Amygdala (tissue), 56 donors: ENCODE results near the gene DAPK2.
A peak's percentile ranks its signal among the peaks of the same experiment; 100 is the strongest.

Source experiments
- DNase-seq, 56 donors: peaks; one replicate each; lab custom pipeline; 2025; lab: John Stamatoyannopoulos, UW

DAPK2 gene

GRCh38 chr15:63922261-63922904 lies 123.9 kb downstream of the DAPK2 start:
- DNase-seq = peak in 6 of 56 donors; percentile 3 to 50 (median 18)

- DNase-seq = no peak
These were observed 125.6 kb downstream of the DAPK2 start for GRCh38 chr15:63920504-63921175.

- no peak for DNase-seq
These were observed 127.4 kb downstream of the DAPK2 start for GRCh38 chr15:63918901-63919348.

- DNase-seq = no peak
These were observed 128.0 kb downstream of the DAPK2 start for GRCh38 chr15:63918317-63918672.

GRCh38 chr15:63917588-63918316 lies 128.5 kb downstream of the DAPK2 start:
- no peak for DNase-seq

- DNase-seq = peak in 5 of 56 donors; percentile 4 to 37 (median 12)
These were observed 130.2 kb downstream of the DAPK2 start for GRCh38 chr15:63915873-63916771.

GRCh38 chr15:63915209-63915872 lies 130.9 kb downstream of the DAPK2 start:
- DNase-seq = no peak

GRCh38 chr15:63913786-63914315 lies 132.4 kb downstream of the DAPK2 start:
- DNase-seq = no peak

- no peak for DNase-seq
These were observed 132.9 kb downstream of the DAPK2 start for GRCh38 chr15:63913336-63913735.

GRCh38 chr15:63912061-63912615 lies 134.1 kb downstream of the DAPK2 start:
- no peak for DNase-seq

GRCh38 chr15:63911160-63911559 lies 135.1 kb downstream of the DAPK2 start:
- DNase-seq = no peak

GRCh38 chr15:63909819-63910437 lies 136.4 kb downstream of the DAPK2 start:
- no peak for DNase-seq

- DNase-seq = no peak
These were observed 137.3 kb downstream of the DAPK2 start for GRCh38 chr15:63908991-63909390.

- no peak for DNase-seq
These were observed 138.0 kb downstream of the DAPK2 start for GRCh38 chr15:63908281-63908680.

GRCh38 chr15:63907521-63907920 lies 138.8 kb downstream of the DAPK2 start:
- DNase-seq = no peak

GRCh38 chr15:63906266-63906584 lies 140.1 kb downstream of the DAPK2 start:
- no peak for DNase-seq

- no peak for DNase-seq
These were observed 140.6 kb downstream of the DAPK2 start for GRCh38 chr15:63905558-63906265.

GRCh38 chr15:63905131-63905530 lies 141.2 kb downstream of the DAPK2 start:
- DNase-seq = no peak

GRCh38 chr15:63904042-63904441 lies 142.2 kb downstream of the DAPK2 start:
- no peak for DNase-seq
